ENCODE measurements around the gene SMNDC1.

DNA sequence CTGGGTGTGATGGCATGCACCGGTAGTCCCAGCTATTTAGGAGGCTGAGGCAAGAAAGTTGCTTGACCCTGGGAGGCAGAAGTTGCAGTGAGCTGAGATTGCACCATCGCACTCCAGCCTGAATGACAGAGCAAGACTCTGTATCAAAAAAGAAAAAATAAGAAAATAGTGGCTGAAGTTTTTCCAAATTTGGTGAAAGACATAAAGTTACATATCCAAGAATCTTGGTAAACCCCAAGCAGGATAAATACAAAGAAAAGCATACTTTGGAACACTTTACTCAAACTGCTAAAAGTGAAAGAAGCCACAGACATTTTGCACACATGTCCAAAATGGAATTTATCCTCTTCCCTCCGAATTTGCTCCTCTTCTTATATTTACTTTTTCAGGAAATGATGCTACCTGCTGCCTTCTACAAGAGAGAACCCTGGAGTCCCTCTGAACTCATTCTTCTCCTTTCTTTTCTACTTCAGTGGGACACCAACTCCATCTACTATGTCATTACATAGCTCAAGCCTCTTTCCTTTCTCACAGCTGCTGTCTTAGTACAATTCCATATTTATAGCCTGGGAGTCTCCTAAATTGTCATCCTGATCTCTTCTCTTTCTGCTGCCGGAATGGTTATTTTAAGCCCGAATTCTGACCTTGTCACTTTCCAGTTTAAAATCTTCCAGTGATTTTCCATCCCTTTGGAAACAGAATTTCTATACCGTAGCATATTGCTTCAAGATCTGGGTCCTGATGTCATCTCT, 17.3 kb upstream of the SMNDC1 start:
- TF ChIP-seq POLR2A (IDR thresholded peaks at IDR 0.05), result no peak
- TF ChIP-seq, protein P1, sequence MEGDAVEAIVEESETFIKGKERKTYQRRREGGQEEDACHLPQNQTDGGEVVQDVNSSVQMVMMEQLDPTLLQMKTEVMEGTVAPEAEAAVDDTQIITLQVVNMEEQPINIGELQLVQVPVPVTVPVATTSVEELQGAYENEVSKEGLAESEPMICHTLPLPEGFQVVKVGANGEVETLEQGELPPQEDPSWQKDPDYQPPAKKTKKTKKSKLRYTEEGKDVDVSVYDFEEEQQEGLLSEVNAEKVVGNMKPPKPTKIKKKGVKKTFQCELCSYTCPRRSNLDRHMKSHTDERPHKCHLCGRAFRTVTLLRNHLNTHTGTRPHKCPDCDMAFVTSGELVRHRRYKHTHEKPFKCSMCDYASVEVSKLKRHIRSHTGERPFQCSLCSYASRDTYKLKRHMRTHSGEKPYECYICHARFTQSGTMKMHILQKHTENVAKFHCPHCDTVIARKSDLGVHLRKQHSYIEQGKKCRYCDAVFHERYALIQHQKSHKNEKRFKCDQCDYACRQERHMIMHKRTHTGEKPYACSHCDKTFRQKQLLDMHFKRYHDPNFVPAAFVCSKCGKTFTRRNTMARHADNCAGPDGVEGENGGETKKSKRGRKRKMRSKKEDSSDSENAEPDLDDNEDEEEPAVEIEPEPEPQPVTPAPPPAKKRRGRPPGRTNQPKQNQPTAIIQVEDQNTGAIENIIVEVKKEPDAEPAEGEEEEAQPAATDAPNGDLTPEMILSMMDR (IDR thresholded peaks at IDR 0.05), result no peak
- TF ChIP-seq EP300 (IDR thresholded peaks at IDR 0.05), result no peak

All from tibial nerve (tissue), 4 donors.